ENCODE data around the gene EEF2. TPM values are rescaled to one million over a fixed set of nuclear protein-coding genes. Genes with fewer than 3 reads are reported as not detected.

The EEF2 gene
- total and polyA plus RNA-seq, 2 donors (not counting 3 experiments of a cell fraction or from before 2014, with no cell fraction given), result 1,496 to 2,318 TPM

DNA sequence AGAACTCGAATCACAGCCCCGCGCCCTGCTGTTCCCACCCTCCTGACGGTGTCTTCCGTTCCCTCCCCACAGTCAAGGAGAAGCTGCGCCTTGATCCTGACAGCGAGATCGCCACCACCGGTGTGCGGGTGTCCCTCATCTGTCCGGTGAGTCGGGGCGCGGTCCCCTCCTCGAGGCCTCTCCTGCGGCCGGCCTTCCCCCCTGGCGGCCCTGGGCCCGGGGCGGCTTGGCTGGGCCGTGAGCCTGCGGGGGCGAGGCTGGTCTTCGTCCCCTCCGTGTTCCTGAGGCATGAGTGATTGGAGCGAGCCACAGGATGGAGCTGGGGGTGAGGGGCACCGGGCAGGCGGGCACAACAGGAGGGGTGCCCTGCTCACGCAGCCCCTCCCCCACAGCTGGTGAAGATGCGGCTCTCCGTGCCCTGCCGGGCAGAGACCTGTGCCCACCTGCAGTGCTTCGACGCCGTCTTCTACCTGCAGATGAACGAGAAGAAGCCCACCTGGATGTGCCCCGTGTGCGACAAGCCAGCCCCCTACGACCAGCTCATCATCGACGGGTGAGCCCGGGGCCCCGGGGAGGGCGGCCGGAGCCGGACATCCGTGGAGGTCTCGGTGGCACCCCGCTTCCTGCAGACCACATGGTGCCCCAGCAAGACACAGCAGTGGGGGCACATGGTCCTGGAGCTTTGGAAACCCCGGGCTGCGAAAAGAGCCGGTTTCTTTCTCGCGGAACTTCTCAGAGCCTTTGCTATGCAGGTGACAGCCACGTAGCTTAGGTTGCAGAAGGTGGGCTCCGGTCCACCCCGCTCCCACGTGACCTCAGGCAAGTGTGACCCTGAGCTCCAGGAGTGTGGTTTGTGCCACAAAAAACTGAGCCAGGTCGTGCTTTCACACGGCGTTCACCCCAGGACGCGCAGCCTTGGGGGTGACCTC, 48.0 kb upstream of the EEF2 start:
- Histone ChIP-seq H3K36me3 (ENCODE audit: control insufficient read depth in 2 of 2, extremely low read depth in 1 of 2, insufficient read depth in 2 of 2, low read length in 2 of 2) (peaks cover 4 to 44% of the 10 kb centered on the region in 2 experiments), H2AFZ (ENCODE audit: low read depth, low read length) (no peak overlapping the region)
- TF ChIP-seq POLR2AphosphoS5 (IDR thresholded peaks at IDR 0.05; ENCODE audit: insufficient read depth, low read depth, low read length), result peak; percentile 13
- TF ChIP-seq, protein P1, sequence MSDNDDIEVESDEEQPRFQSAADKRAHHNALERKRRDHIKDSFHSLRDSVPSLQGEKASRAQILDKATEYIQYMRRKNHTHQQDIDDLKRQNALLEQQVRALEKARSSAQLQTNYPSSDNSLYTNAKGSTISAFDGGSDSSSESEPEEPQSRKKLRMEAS (IDR thresholded peaks at IDR 0.05; ENCODE audit: insufficient read depth, insufficient read length), result no peak

DNA sequence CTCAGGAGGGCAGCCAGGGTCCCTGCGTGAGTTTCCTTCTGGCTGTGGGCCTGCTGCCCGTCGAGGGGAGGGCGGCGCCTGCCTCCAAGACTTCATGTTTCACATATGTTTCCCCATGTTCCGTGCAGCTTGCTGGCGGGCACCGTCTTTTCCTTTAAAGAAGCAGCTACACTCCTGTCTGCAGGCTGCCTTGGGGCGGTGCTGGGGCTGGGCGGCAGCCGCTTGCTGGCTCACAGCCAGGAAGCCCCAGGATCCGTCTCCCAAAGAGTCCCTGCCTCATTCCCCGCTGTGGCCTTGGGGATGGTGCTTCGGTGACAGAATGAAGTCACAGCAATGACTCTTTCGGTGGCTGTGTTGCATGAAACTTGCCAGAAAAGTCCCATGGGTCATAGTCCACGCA, 47.2 kb upstream of the EEF2 start:
- Histone ChIP-seq H2AFZ (ENCODE audit: low read depth, low read length) (no peak overlapping the region), H3K79me2 (ENCODE audit: control insufficient read depth, insufficient read depth, low read length) (no peaks in the 10 kb centered on the region), H3K27ac (ENCODE audit: insufficient read depth, low read depth, low read length) (no peak overlapping the region), H4K20me1 (replicated peaks; ENCODE audit: control insufficient read depth, extremely low read depth, insufficient read depth, low read length) (no peaks in the 10 kb centered on the region), H3K4me3 (replicated peaks in 1 of 3; ENCODE audit: insufficient read depth in 1 of 3, low read depth in 1 of 3, low read length in 3 of 3) (no peak overlapping the region), H3K4me2 (ENCODE audit: insufficient read depth, low read length) (no peak overlapping the region), H3K9me3 (replicated peaks; ENCODE audit: control insufficient read depth, insufficient read depth, low read length) (no peaks in the 10 kb centered on the region), H3K9me1 (replicated peaks; ENCODE audit: control insufficient read depth, extremely low read depth, insufficient read depth, low read length) (no peaks in the 10 kb centered on the region), H3K9ac (replicated peaks; ENCODE audit: extremely low read depth, insufficient read depth, low read length) (no peak overlapping the region), H3K27me3 (ENCODE audit: control insufficient read depth in 2 of 2, insufficient read depth in 2 of 2, low read length in 2 of 2) (no peaks in the 10 kb centered on the region), H3K36me3 (ENCODE audit: control insufficient read depth in 2 of 2, extremely low read depth in 1 of 2, insufficient read depth in 2 of 2, low read length in 2 of 2) (peaks cover under 1 to 47% of the 10 kb centered on the region in 2 experiments), H3K4me1 (ENCODE audit: control insufficient read depth, extremely low read depth, insufficient read depth, low read length) (no peaks in the 10 kb centered on the region)
- FAIRE-seq (no peak), DNase-seq (ENCODE audit: low read depth, low spot score) (no peak)
- TF ChIP-seq POLR2A (IDR thresholded peaks at IDR 0.05; ENCODE audit: low read depth, low read length) (no peak), EZH2 (IDR thresholded peaks at IDR 0.05; ENCODE audit: borderline replicate concordance, low read depth, low read length, severe bottlenecking) (no peak), MYC (IDR thresholded peaks at IDR 0.05; ENCODE audit: low read depth, low read length) (no peak), GATA2 (IDR thresholded peaks at IDR 0.05; ENCODE audit: insufficient read depth, insufficient read length, low read depth, low read length) (no peak), JUN (IDR thresholded peaks at IDR 0.05; ENCODE audit: borderline replicate concordance, insufficient read depth, insufficient read length, low read depth) (no peak), FOS (IDR thresholded peaks at IDR 0.05; ENCODE audit: borderline replicate concordance, insufficient read depth, low read length) (no peak), POLR2AphosphoS5 (IDR thresholded peaks at IDR 0.05; ENCODE audit: insufficient read depth, low read depth, low read length) (no peak)
- TF ChIP-seq, protein P1 (IDR thresholded peaks at IDR 0.05; ENCODE audit: insufficient read depth, insufficient read length), result no peak
- TF ChIP-seq, protein P2, sequence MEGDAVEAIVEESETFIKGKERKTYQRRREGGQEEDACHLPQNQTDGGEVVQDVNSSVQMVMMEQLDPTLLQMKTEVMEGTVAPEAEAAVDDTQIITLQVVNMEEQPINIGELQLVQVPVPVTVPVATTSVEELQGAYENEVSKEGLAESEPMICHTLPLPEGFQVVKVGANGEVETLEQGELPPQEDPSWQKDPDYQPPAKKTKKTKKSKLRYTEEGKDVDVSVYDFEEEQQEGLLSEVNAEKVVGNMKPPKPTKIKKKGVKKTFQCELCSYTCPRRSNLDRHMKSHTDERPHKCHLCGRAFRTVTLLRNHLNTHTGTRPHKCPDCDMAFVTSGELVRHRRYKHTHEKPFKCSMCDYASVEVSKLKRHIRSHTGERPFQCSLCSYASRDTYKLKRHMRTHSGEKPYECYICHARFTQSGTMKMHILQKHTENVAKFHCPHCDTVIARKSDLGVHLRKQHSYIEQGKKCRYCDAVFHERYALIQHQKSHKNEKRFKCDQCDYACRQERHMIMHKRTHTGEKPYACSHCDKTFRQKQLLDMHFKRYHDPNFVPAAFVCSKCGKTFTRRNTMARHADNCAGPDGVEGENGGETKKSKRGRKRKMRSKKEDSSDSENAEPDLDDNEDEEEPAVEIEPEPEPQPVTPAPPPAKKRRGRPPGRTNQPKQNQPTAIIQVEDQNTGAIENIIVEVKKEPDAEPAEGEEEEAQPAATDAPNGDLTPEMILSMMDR (IDR thresholded peaks at IDR 0.05; ENCODE audit: extremely low read depth in 1 of 2, insufficient read depth in 1 of 2, low read depth in 1 of 2, low read length in 2 of 2), result no peak
- dilution Hi-C loops (cut with MboI; ENCODE audit: extremely low pct_ligation_motif_present, low sequenced_read_pairs) (no loop called here), intact Hi-C loops (cut with micrococcal nuclease) (no loop called here)
- BruUV-seq (replicated peaks), result no TSS peak
- CTCF ChIA-PET, result no interaction called here
- POLR2A ChIA-PET, result no interaction called here

More for the DNA sequence above, 48.0 kb upstream of the EEF2 start:
- DNase-seq (ENCODE audit: low read depth, low spot score) (no peak), FAIRE-seq (no peak)
- H3K9ac ChIP-seq (replicated peaks; ENCODE audit: extremely low read depth, insufficient read depth, low read length), result no peak overlapping the region
- intact Hi-C loops (cut with micrococcal nuclease) (no loop called here), dilution Hi-C loops (cut with MboI; ENCODE audit: extremely low pct_ligation_motif_present, low sequenced_read_pairs) (no loop called here)
- no TSS peak for BruUV-seq (replicated peaks)
- H3K9me3 ChIP-seq (replicated peaks; ENCODE audit: control insufficient read depth, insufficient read depth, low read length), result no peaks in the 10 kb centered on the region
- H3K4me1 ChIP-seq (ENCODE audit: control insufficient read depth, extremely low read depth, insufficient read depth, low read length), result no peaks in the 10 kb centered on the region
- no peaks in the 10 kb centered on the region for H4K20me1 ChIP-seq (replicated peaks; ENCODE audit: control insufficient read depth, extremely low read depth, insufficient read depth, low read length)
- H3K27me3 ChIP-seq (ENCODE audit: control insufficient read depth in 2 of 2, insufficient read depth in 2 of 2, low read length in 2 of 2), result no peaks in the 10 kb centered on the region
- H3K79me2 ChIP-seq (ENCODE audit: control insufficient read depth, insufficient read depth, low read length), result no peaks in the 10 kb centered on the region
- H3K27ac ChIP-seq (ENCODE audit: insufficient read depth, low read depth, low read length), result no peak overlapping the region
- no peak overlapping the region for H3K4me3 ChIP-seq (replicated peaks in 1 of 3; ENCODE audit: insufficient read depth in 1 of 3, low read depth in 1 of 3, low read length in 3 of 3)
- no peaks in the 10 kb centered on the region for H3K9me1 ChIP-seq (replicated peaks; ENCODE audit: control insufficient read depth, extremely low read depth, insufficient read depth, low read length)
- POLR2A ChIA-PET, result no interaction called here
- H3K4me2 ChIP-seq (ENCODE audit: insufficient read depth, low read length), result no peak overlapping the region
- CTCF ChIA-PET, result interaction anchor here (0.8 kb wide), 1 partner anchor 107 kb away, joined by 3 read pairs; no protein-coding TSS in a partner anchor
